PC-9 (cell line): ENCODE results near the gene BRIP1. TPM values are rescaled to one million over a fixed set of nuclear protein-coding genes. Genes with fewer than 3 reads are reported as not detected.

Source experiments
- BruUV-seq: library from RNA; stranded (reverse); fragments of 400-500 nt; replicated peaks from 2 replicates; lab custom pipeline; 2021; lab: Mats Ljungman, UMichigan
- CTCF ChIA-PET: fragments of 300-600 bp; sonication (Branson Sonifier 250); formaldehyde crosslinking; loops from one replicate; lab custom pipeline; 2022; ENCODE audit warnings: antibody characterized with exemption; lab: Charles Lee
- POLR2A ChIA-PET: fragments of 300-600 bp; sonication (Branson Sonifier 250); formaldehyde crosslinking; loops from one replicate; lab custom pipeline; 2022; ENCODE audit warnings: antibody characterized with exemption; ENCODE audit not compliant: unreplicated experiment; lab: Charles Lee
- DNase-seq, 2 experiments: peaks; one replicate each; pipeline versions ENCODE4 v3.0.0 to v3.0.0-alpha.2; 2015 to 2022; ENCODE audit warnings: mixed read lengths in 1 of 2
- H2AFZ ChIP-seq: fragments of 200-600 bp; sonication (generic); 2 replicates; pipeline ENCODE4 v1.8.1; 2017; ENCODE audit warnings: antibody characterized with exemption
- H3F3A ChIP-seq: fragments of 200-600 bp; sonication (generic); 2 replicates; pipeline ENCODE4 v1.8.1; 2017; ENCODE audit warnings: antibody characterized with exemption, mild to moderate bottlenecking, low read depth; ENCODE audit not compliant: insufficient read depth
- H3K27ac ChIP-seq: fragments of 200-600 bp; sonication (generic); 2 replicates; pipeline ENCODE4 v1.6.1; 2016; ENCODE audit warnings: mixed run types
- H3K27me3 ChIP-seq: fragments of 200-600 bp; sonication (generic); 2 replicates; pipeline ENCODE4 v1.6.1; 2016; ENCODE audit warnings: low read depth, mixed run types; ENCODE audit not compliant: insufficient read depth
- H3K36me3 ChIP-seq: fragments of 200-600 bp; sonication (generic); 2 replicates; pipeline ENCODE4 v1.6.1; 2016; ENCODE audit warnings: low read depth, mixed run types
- H3K4me1 ChIP-seq: fragments of 200-600 bp; sonication (generic); replicated peaks from 2 replicates; pipeline ENCODE4 v1.6.1; 2016; ENCODE audit warnings: mixed run types; ENCODE audit not compliant: insufficient read depth
- H3K4me2 ChIP-seq: fragments of 200-600 bp; sonication (generic); 2 replicates; pipeline ENCODE4 v1.6.1; 2017; ENCODE audit warnings: mixed run types
- H3K4me3 ChIP-seq: fragments of 200-600 bp; sonication (generic); 2 replicates; pipeline ENCODE4 v1.6.1; 2016; ENCODE audit warnings: mixed run types
- H3K79me2 ChIP-seq: fragments of 200-600 bp; sonication (generic); 2 replicates; pipeline ENCODE4 v1.6.1; 2017; ENCODE audit warnings: low read depth, mixed run types
- H3K9me2 ChIP-seq: fragments of 200-600 bp; sonication (generic); 2 replicates; pipeline ENCODE4 v1.8.1; 2017; ENCODE audit warnings: mild to moderate bottlenecking; ENCODE audit not compliant: insufficient read depth
- H3K9me3 ChIP-seq: fragments of 200-600 bp; sonication (generic); 2 replicates; pipeline ENCODE4 v1.8.1; 2016; ENCODE audit warnings: low read depth; ENCODE audit not compliant: insufficient read depth
- H4K20me1 ChIP-seq: fragments of 200-600 bp; sonication (generic); 2 replicates; pipeline ENCODE4 v1.8.1; 2017; ENCODE audit not compliant: insufficient read depth
- EZH2 ChIP-seq: fragments of 200-600 bp; sonication (generic); IDR thresholded peaks from 2 replicates; pipeline ENCODE4 v1.8.0; 2017; ENCODE audit warnings: antibody characterized with exemption, low read depth
- intact Hi-C: fragments of 100-400 bp; cut with micrococcal nuclease; formaldehyde crosslinking; loops from one replicate; pipeline ENCODE4 v1.10.0; 2022; ENCODE audit not compliant: unreplicated experiment
- total RNA-seq: library from RNA; stranded (reverse); gene quantifications from 2 replicates; pipeline ENCODE4 v1.2.3, GENCODE V29; 2021
- TF ChIP-seq, protein P1 (sequence below): fragments of 200-600 bp; sonication (generic); conservative IDR thresholded peaks from 2 replicates; pipeline ENCODE4 v1.6.1; 2017; ENCODE audit warnings: mixed run types, antibody characterized with exemption, mild to moderate bottlenecking, moderate library complexity

Gene BRIP1
- total RNA-seq, 1 experiment from 2014 or later, result 16.0 TPM

DNA sequence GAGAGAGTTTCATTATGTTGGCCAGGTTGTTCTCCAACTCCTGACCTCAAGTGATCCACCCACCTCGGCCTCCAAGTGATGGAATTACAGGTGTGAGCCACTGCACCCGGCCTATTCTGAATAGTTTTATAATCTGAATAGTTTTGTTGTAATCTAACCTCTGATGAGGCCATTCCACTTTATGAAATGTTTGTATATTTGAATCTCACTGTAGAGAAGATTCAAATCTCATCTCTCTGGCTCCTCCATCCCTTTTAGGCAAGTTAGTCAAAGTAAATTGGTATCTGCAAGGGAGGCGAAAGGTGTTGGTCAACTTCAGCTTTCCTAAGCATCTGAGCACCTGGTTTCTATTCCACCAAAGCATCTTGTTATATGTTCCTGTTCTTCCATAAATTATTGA, 131.2 kb downstream of the BRIP1 start:
- Histone ChIP-seq H4K20me1 (0 out of 2 replicates have a peak, but pooled peaks cover 3% of the 10 kb centered on the region), H3K9me2 (no peaks in the 10 kb centered on the region), H3F3A (no peaks in the 10 kb centered on the region), H2AFZ (no peak overlapping the region), H3K79me2 (no peaks in the 10 kb centered on the region), H3K27me3 (no peaks in the 10 kb centered on the region), H3K4me3 (no peak overlapping the region), H3K36me3 (no peaks in the 10 kb centered on the region), H3K27ac (no peak overlapping the region), H3K4me1 (no peaks in the 10 kb centered on the region), H3K9me3 (peaks cover 3% of the 10 kb centered on the region), H3K4me2 (no peak overlapping the region)
- no TSS peak for BruUV-seq
- intact Hi-C loops, result no loop called here
- ChIA-PET CTCF (no interaction called here), POLR2A (no interaction called here)
- DNase-seq, result no peak
- TF ChIP-seq EZH2, result no peak
- TF ChIP-seq, protein P1, sequence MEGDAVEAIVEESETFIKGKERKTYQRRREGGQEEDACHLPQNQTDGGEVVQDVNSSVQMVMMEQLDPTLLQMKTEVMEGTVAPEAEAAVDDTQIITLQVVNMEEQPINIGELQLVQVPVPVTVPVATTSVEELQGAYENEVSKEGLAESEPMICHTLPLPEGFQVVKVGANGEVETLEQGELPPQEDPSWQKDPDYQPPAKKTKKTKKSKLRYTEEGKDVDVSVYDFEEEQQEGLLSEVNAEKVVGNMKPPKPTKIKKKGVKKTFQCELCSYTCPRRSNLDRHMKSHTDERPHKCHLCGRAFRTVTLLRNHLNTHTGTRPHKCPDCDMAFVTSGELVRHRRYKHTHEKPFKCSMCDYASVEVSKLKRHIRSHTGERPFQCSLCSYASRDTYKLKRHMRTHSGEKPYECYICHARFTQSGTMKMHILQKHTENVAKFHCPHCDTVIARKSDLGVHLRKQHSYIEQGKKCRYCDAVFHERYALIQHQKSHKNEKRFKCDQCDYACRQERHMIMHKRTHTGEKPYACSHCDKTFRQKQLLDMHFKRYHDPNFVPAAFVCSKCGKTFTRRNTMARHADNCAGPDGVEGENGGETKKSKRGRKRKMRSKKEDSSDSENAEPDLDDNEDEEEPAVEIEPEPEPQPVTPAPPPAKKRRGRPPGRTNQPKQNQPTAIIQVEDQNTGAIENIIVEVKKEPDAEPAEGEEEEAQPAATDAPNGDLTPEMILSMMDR, result no peak

- no peaks in the 10 kb centered on the region for H3K27me3 ChIP-seq
- no peaks in the 10 kb centered on the region for H3K36me3 ChIP-seq
- TF ChIP-seq, protein P1, result no peak
- TF ChIP-seq EZH2, result no peak
- H3K27ac ChIP-seq, result no peak overlapping the region
- no TSS peak for BruUV-seq
- no peaks in the 10 kb centered on the region; the same call in 1 of the 2 replicates for H3K9me3 ChIP-seq
- intact Hi-C loops, result no loop called here
- H2AFZ ChIP-seq, result no peak overlapping the region
- ChIA-PET CTCF (no interaction called here), POLR2A (no interaction called here)
- no peak overlapping the region for H3K4me2 ChIP-seq
- H3K9me2 ChIP-seq, result no peaks in the 10 kb centered on the region
- no peaks in the 10 kb centered on the region for H3K4me1 ChIP-seq
- no peaks in the 10 kb centered on the region for H3K79me2 ChIP-seq
- no peak overlapping the region for H3K4me3 ChIP-seq
- DNase-seq, result no peak
- H4K20me1 ChIP-seq, result 0 out of 2 replicates have a peak, but pooled peaks cover 3% of the 10 kb centered on the region
- no peaks in the 10 kb centered on the region for H3F3A ChIP-seq
Measured at GRCh38 chr17:61731330-61731729, 132.0 kb downstream of the BRIP1 start.

GRCh38 chr17:61729690-61730268, 133.5 kb downstream of the BRIP1 start:
- TF ChIP-seq, protein P1, result no peak
- TF ChIP-seq EZH2, result no peak
- H2AFZ ChIP-seq, result no peak overlapping the region
- H3K9me2 ChIP-seq, result no peaks in the 10 kb centered on the region
- no peaks in the 10 kb centered on the region for H3K36me3 ChIP-seq
- no peaks in the 10 kb centered on the region for H3F3A ChIP-seq
- no peak overlapping the region for H3K4me2 ChIP-seq
- 0 out of 2 replicates have a peak, but pooled peaks cover 3% of the 10 kb centered on the region for H4K20me1 ChIP-seq
- no peak overlapping the region for H3K27ac ChIP-seq
- H3K4me1 ChIP-seq, result no peaks in the 10 kb centered on the region
- H3K4me3 ChIP-seq, result no peak overlapping the region
- ChIA-PET CTCF (no interaction called here), POLR2A (interaction anchor here (0.6 kb wide), 1 partner anchor 1517 kb away, joined by 3 read pairs; no protein-coding TSS in a partner anchor)
- intact Hi-C loops, result no loop called here
- H3K27me3 ChIP-seq, result no peaks in the 10 kb centered on the region
- no TSS peak for BruUV-seq
- no peaks in the 10 kb centered on the region for H3K79me2 ChIP-seq
- no peak for DNase-seq
- no peaks in the 10 kb centered on the region; the same call in 1 of the 2 replicates for H3K9me3 ChIP-seq
